Measurements from ENCODE around the gene KCTD13. TPM values are rescaled to one million over a fixed set of nuclear protein-coding genes. Genes with fewer than 3 reads are reported as not detected.
"Not testable (repeated sequence)": the region's sequence is repeated elsewhere in the genome, so short reads cannot be mapped to it uniquely, and the experiment has no call there.

Gene KCTD13
- total and polyA plus RNA-seq, 4 donors = 2.7 to 13.1 (median 3.7) TPM

- TF ChIP-seq REST (IDR thresholded peaks at IDR 0.05) (no peak), RAD21 (IDR thresholded peaks at IDR 0.05) (no peak), CTCF (IDR thresholded peaks at IDR 0.05; ENCODE audit: low read depth, low read length, missing input control) (no peak), TAF1 (conservative IDR thresholded peaks at IDR 0.05) (no peak), MAX (IDR thresholded peaks at IDR 0.05) (no peak)
These were observed 50.8 kb downstream of the KCTD13 start (continued) for GRCh38 chr16:29875206-29875605.

- no peak overlapping the region for H3K4me3 ChIP-seq (ENCODE audit: low read depth in 1 of 3, low read length in 3 of 3)
- DNase-seq (ENCODE audit: low spot score) = no peak
- TF ChIP-seq RXRA (IDR thresholded peaks at IDR 0.05) = no peak
- no peak for TF ChIP-seq HNF4G (IDR thresholded peaks at IDR 0.05)
- TF ChIP-seq EGR1 (IDR thresholded peaks at IDR 0.05; ENCODE audit: low read depth in 2 of 2) = no peak
- no peak for TF ChIP-seq JUND (IDR thresholded peaks at IDR 0.05)
- TF ChIP-seq YY1 (IDR thresholded peaks at IDR 0.05) = no peak
- TF ChIP-seq MAX (IDR thresholded peaks at IDR 0.05) = no peak
- H3K4me1 ChIP-seq (ENCODE audit: control insufficient read depth in 4 of 4, insufficient read depth in 4 of 4, low read length in 3 of 4) = no peaks in the 10 kb centered on the region
- peaks cover 0 to 2% (median 0%) of the 10 kb centered on the region in 4 donors for H3K27me3 ChIP-seq (ENCODE audit: control insufficient read depth in 4 of 4, insufficient read depth in 4 of 4, low read length in 3 of 4)
- 93% methylated on average over 26 of the region's 26 CpGs for whole genome bisulfite sequencing
- no peaks in the 10 kb centered on the region for H3K36me3 ChIP-seq (ENCODE audit: control insufficient read depth in 4 of 4, insufficient read depth in 3 of 4, low read depth in 1 of 4, low read length in 3 of 4)
- no peak overlapping the region for H3K9ac ChIP-seq (ENCODE audit: low read depth in 1 of 2, low read length in 2 of 2)
- H3K9me3 ChIP-seq (ENCODE audit: control insufficient read depth in 4 of 4, low read length in 3 of 4) = no peaks in the 10 kb centered on the region
- no peak overlapping the region for H3K27ac ChIP-seq (ENCODE audit: low read depth in 1 of 2, low read length in 2 of 2)
These were observed 52.7 kb downstream of the KCTD13 start for GRCh38 chr16:29873319-29873718.

- Histone ChIP-seq H3K9ac (ENCODE audit: low read depth in 1 of 2, low read length in 2 of 2) (no peak overlapping the region), H3K9me3 (ENCODE audit: control insufficient read depth in 4 of 4, low read length in 3 of 4) (no peaks in the 10 kb centered on the region), H3K27ac (ENCODE audit: low read depth in 1 of 2, low read length in 2 of 2) (no peak overlapping the region), H3K4me3 (ENCODE audit: low read depth in 1 of 3, low read length in 3 of 3) (no peak overlapping the region), H3K4me1 (ENCODE audit: control insufficient read depth in 4 of 4, insufficient read depth in 4 of 4, low read length in 3 of 4) (no peaks in the 10 kb centered on the region), H3K27me3 (ENCODE audit: control insufficient read depth in 4 of 4, insufficient read depth in 4 of 4, low read length in 3 of 4) (no peaks in the 10 kb centered on the region), H3K36me3 (ENCODE audit: control insufficient read depth in 4 of 4, insufficient read depth in 3 of 4, low read depth in 1 of 4, low read length in 3 of 4) (no peaks in the 10 kb centered on the region)
- TF ChIP-seq NR2F2 (IDR thresholded peaks at IDR 0.05) = no peak
- no peak for TF ChIP-seq HNF4A (conservative IDR thresholded peaks at IDR 0.05)
- DNase-seq (ENCODE audit: low spot score) = no peak
- 92% methylated on average over 16 of the region's 16 CpGs for WGBS
These were observed 54.0 kb downstream of the KCTD13 start for GRCh38 chr16:29871822-29872546.

- not testable (repeated sequence) for H3K9ac ChIP-seq (ENCODE audit: low read depth in 1 of 2, low read length in 2 of 2); H3K27ac ChIP-seq (ENCODE audit: low read depth in 1 of 2, low read length in 2 of 2); H3K4me3 ChIP-seq (ENCODE audit: low read depth in 1 of 3, low read length in 3 of 3); DNase-seq (ENCODE audit: low spot score); H3K27me3 ChIP-seq (ENCODE audit: control insufficient read depth in 4 of 4, insufficient read depth in 4 of 4, low read length in 3 of 4); H3K4me1 ChIP-seq (ENCODE audit: control insufficient read depth in 4 of 4, insufficient read depth in 4 of 4, low read length in 3 of 4); H3K9me3 ChIP-seq (ENCODE audit: control insufficient read depth in 4 of 4, low read length in 3 of 4); H3K36me3 ChIP-seq (ENCODE audit: control insufficient read depth in 4 of 4, insufficient read depth in 3 of 4, low read depth in 1 of 4, low read length in 3 of 4)
- 94% methylated on average over 8 of the region's 8 CpGs for WGBS
These were observed 57.0 kb downstream of the KCTD13 start for GRCh38 chr16:29869067-29869466.
